Measurements from ENCODE around the gene SESTD1. TPM values are rescaled to one million over a fixed set of nuclear protein-coding genes. Genes with fewer than 3 reads are reported as not detected.
A peak's percentile ranks its signal among the peaks of the same experiment; 100 is the strongest.

SESTD1 gene
- total and polyA plus RNA-seq, 2 experiments from 2014 or later = 12.6 to 21.6 TPM

DNA sequence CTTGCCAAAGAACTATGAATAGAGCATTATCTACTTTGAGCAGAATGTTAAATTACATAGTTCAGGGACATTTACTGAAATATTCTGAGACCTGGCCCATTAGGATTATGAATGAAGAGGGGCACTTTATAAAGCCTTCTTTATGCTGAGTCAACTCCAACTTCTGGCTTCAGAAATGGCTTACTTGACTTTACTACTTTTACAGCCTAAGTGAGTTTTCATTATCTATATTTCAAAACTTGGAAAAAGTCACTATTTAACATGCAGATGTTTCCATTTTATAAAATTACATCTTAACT is 37.7 kb downstream of the SESTD1 start (continued):
- TF ChIP-seq, protein P1, sequence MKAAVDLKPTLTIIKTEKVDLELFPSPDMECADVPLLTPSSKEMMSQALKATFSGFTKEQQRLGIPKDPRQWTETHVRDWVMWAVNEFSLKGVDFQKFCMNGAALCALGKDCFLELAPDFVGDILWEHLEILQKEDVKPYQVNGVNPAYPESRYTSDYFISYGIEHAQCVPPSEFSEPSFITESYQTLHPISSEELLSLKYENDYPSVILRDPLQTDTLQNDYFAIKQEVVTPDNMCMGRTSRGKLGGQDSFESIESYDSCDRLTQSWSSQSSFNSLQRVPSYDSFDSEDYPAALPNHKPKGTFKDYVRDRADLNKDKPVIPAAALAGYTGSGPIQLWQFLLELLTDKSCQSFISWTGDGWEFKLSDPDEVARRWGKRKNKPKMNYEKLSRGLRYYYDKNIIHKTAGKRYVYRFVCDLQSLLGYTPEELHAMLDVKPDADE (IDR thresholded peaks at IDR 0.05) = no peak

DNA sequence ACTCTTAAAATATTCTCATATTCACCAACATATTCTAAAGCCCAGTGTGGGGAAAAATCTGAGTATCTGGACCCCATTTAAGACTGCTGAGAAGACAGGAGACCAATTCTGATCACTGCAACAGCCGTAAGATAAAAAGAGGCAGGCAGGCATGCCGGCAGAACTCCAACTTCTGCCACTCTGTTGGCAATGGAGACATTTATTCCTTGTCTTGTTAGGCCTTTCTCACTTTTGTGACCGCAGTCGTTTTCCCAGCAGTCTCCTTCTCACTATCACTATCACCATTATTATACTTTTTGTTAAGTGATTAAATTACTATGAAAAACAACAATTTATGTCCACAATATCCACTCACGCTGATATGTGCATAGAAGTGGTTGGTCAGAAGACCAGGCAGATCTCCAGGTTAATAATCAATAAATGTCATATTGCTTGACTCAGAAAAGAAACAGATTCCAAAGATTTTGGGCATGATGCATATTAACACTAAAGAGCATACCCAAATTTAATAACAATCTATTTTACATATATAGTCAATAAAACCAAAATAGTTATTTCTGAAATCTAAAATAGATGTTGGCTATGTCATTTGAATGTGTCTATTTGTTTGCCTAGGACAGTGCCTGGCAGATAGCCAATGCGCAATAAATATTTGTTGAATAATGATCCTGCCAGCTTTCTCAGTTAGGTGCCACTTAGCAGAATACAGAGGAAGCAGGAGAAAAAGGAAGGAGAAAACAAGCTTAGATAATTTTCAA is 38.2 kb downstream of the SESTD1 start:
- Histone ChIP-seq H3K9me2 (ENCODE audit: insufficient read depth) (no peaks in the 10 kb centered on the region), H3K4me1 (ENCODE audit: insufficient read depth) (no peaks in the 10 kb centered on the region), H3K27ac (ENCODE audit: low read depth) (no peak overlapping the region), H3K4me3 (no peak overlapping the region), H3K36me3 (ENCODE audit: insufficient read depth) (no peaks in the 10 kb centered on the region), H4K20me1 (replicated peaks; ENCODE audit: insufficient read depth) (no peaks in the 10 kb centered on the region), H3K27me3 (ENCODE audit: insufficient read depth) (no peaks in the 10 kb centered on the region), H3K79me2 (replicated peaks; ENCODE audit: insufficient read depth) (peaks cover 31% of the 10 kb centered on the region; the same call in 1 of the 2 replicates), H3K4me2 (no peak overlapping the region), H2AFZ (no peak overlapping the region), H3F3A (replicated peaks; ENCODE audit: low read depth) (no peaks in the 10 kb centered on the region)
- no peaks in the 10 kb centered on the region for H3K36me3 Mint-ChIP-seq (ENCODE audit: low read depth)
- H3K27me3 Mint-ChIP-seq (ENCODE audit: insufficient read depth, low read depth, poor library complexity) = peaks cover under 1% of the 10 kb centered on the region
- H3K9me3 Mint-ChIP-seq = no peaks in the 10 kb centered on the region
- ATAC-seq (no peak), DNase-seq (ENCODE audit: low spot score) (no peak)
- H3K27ac Mint-ChIP-seq = peak overlapping the region; percentile 49; the same call in 1 of the 2 replicates
- TF ChIP-seq JUNB (IDR thresholded peaks at IDR 0.05; ENCODE audit: unreplicated experiment) = no peak
- no peak for TF ChIP-seq ZNF114 (CRISPR knock-in tag; IDR thresholded peaks at IDR 0.05)
- no peak for TF ChIP-seq ZNF331 (CRISPR knock-in tag; IDR thresholded peaks at IDR 0.05; ENCODE audit: low read depth)
- TF ChIP-seq CREB1 (CRISPR knock-in tag; IDR thresholded peaks at IDR 0.05; ENCODE audit: low read depth) = no peak
- no peak for TF ChIP-seq POLR2AphosphoS5 (IDR thresholded peaks at IDR 0.05; ENCODE audit: low read depth)
- TF ChIP-seq, protein P2, sequence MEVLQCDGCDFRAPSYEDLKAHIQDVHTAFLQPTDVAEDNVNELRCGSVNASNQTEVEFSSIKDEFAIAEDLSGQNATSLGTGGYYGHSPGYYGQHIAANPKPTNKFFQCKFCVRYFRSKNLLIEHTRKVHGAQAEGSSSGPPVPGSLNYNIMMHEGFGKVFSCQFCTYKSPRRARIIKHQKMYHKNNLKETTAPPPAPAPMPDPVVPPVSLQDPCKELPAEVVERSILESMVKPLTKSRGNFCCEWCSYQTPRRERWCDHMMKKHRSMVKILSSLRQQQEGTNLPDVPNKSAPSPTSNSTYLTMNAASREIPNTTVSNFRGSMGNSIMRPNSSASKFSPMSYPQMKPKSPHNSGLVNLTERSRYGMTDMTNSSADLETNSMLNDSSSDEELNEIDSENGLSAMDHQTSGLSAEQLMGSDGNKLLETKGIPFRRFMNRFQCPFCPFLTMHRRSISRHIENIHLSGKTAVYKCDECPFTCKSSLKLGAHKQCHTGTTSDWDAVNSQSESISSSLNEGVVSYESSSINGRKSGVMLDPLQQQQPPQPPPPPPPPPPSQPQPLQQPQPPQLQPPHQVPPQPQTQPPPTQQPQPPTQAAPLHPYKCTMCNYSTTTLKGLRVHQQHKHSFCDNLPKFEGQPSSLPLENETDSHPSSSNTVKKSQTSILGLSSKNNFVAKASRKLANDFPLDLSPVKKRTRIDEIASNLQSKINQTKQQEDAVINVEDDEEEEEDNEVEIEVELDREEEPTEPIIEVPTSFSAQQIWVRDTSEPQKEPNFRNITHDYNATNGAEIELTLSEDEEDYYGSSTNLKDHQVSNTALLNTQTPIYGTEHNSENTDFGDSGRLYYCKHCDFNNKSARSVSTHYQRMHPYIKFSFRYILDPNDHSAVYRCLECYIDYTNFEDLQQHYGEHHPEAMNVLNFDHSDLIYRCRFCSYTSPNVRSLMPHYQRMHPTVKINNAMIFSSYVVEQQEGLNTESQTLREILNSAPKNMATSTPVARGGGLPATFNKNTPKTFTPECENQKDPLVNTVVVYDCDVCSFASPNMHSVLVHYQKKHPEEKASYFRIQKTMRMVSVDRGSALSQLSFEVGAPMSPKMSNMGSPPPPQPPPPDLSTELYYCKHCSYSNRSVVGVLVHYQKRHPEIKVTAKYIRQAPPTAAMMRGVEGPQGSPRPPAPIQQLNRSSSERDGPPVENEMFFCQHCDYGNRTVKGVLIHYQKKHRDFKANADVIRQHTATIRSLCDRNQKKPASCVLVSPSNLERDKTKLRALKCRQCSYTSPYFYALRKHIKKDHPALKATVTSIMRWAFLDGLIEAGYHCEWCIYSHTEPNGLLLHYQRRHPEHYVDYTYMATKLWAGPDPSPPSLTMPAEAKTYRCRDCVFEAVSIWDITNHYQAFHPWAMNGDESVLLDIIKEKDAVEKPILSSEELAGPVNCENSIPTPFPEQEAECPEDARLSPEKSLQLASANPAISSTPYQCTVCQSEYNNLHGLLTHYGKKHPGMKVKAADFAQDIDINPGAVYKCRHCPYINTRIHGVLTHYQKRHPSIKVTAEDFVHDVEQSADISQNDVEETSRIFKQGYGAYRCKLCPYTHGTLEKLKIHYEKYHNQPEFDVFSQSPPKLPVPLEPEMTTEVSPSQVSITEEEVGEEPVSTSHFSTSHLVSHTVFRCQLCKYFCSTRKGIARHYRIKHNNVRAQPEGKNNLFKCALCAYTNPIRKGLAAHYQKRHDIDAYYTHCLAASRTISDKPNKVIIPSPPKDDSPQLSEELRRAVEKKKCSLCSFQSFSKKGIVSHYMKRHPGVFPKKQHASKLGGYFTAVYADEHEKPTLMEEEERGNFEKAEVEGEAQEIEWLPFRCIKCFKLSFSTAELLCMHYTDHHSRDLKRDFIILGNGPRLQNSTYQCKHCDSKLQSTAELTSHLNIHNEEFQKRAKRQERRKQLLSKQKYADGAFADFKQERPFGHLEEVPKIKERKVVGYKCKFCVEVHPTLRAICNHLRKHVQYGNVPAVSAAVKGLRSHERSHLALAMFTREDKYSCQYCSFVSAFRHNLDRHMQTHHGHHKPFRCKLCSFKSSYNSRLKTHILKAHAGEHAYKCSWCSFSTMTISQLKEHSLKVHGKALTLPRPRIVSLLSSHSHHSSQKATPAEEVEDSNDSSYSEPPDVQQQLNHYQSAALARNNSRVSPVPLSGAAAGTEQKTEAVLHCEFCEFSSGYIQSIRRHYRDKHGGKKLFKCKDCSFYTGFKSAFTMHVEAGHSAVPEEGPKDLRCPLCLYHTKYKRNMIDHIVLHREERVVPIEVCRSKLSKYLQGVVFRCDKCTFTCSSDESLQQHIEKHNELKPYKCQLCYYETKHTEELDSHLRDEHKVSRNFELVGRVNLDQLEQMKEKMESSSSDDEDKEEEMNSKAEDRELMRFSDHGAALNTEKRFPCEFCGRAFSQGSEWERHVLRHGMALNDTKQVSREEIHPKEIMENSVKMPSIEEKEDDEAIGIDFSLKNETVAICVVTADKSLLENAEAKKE (CRISPR knock-in tag; IDR thresholded peaks at IDR 0.05) = no peak
- TF ChIP-seq, protein P3, sequence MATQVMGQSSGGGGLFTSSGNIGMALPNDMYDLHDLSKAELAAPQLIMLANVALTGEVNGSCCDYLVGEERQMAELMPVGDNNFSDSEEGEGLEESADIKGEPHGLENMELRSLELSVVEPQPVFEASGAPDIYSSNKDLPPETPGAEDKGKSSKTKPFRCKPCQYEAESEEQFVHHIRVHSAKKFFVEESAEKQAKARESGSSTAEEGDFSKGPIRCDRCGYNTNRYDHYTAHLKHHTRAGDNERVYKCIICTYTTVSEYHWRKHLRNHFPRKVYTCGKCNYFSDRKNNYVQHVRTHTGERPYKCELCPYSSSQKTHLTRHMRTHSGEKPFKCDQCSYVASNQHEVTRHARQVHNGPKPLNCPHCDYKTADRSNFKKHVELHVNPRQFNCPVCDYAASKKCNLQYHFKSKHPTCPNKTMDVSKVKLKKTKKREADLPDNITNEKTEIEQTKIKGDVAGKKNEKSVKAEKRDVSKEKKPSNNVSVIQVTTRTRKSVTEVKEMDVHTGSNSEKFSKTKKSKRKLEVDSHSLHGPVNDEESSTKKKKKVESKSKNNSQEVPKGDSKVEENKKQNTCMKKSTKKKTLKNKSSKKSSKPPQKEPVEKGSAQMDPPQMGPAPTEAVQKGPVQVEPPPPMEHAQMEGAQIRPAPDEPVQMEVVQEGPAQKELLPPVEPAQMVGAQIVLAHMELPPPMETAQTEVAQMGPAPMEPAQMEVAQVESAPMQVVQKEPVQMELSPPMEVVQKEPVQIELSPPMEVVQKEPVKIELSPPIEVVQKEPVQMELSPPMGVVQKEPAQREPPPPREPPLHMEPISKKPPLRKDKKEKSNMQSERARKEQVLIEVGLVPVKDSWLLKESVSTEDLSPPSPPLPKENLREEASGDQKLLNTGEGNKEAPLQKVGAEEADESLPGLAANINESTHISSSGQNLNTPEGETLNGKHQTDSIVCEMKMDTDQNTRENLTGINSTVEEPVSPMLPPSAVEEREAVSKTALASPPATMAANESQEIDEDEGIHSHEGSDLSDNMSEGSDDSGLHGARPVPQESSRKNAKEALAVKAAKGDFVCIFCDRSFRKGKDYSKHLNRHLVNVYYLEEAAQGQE (IDR thresholded peaks at IDR 0.05; ENCODE audit: unreplicated experiment) = no peak
- H3K4me1 Mint-ChIP-seq = peaks cover 11% of the 10 kb centered on the region; the same call in 2 of the 3 replicates
- no peak overlapping the region for H3K4me3 Mint-ChIP-seq
